ENCODE measurements around the gene THADA. TPM values are rescaled to one million over a fixed set of nuclear protein-coding genes. Genes with fewer than 3 reads are reported as not detected.

Gene THADA
- total and polyA plus RNA-seq, 2 donors (not counting 3 experiments of a cell fraction or from before 2014, with no cell fraction given): 22.6 to 25.3 TPM

DNA sequence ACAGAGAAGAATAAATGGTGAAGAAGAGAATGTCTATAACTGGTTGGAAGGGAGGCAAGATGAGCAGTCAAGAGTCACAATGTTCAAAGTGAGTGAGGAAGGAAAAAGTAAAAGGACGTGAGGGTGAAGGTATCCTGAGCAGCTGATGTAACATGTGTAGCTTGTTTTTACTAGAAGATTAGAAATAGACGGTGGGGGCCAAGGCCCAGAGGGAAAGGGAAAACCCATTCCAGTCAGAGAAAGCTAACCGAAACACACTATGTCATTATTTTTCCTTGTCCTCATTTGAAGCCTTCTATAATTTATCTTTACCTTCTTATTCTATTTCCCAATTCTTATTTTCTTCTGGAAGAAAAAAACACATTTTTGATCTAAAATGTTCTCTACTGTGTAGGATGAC lies 176.6 kb downstream of the THADA start:
- no peak overlapping the region for H3K4me2 ChIP-seq (ENCODE audit: insufficient read depth, low read length)
- no peak overlapping the region for H3K27ac ChIP-seq (ENCODE audit: insufficient read depth, low read depth, low read length)
- no peak overlapping the region for H3K9ac ChIP-seq (replicated peaks; ENCODE audit: extremely low read depth, insufficient read depth, low read length)
- no peaks in the 10 kb centered on the region for H3K27me3 ChIP-seq (ENCODE audit: control insufficient read depth in 2 of 2, insufficient read depth in 2 of 2, low read length in 2 of 2)
- H3K4me1 ChIP-seq (ENCODE audit: control insufficient read depth, extremely low read depth, insufficient read depth, low read length): peaks cover 5% of the 10 kb centered on the region
- H2AFZ ChIP-seq (ENCODE audit: low read depth, low read length): no peak overlapping the region
- dilution Hi-C loops (cut with MboI; ENCODE audit: extremely low pct_ligation_motif_present, low sequenced_read_pairs): no loop called here
- intact Hi-C loops (cut with micrococcal nuclease): no loop called here
- H3K9me1 ChIP-seq (replicated peaks; ENCODE audit: control insufficient read depth, extremely low read depth, insufficient read depth, low read length): no peaks in the 10 kb centered on the region
- no TSS peak for BruUV-seq (replicated peaks)
- DNase-seq (ENCODE audit: low read depth, low spot score): no peak
- no peaks in the 10 kb centered on the region for H4K20me1 ChIP-seq (replicated peaks; ENCODE audit: control insufficient read depth, extremely low read depth, insufficient read depth, low read length)
- no peaks in the 10 kb centered on the region for H3K36me3 ChIP-seq (ENCODE audit: control insufficient read depth in 2 of 2, extremely low read depth in 1 of 2, insufficient read depth in 2 of 2, low read length in 2 of 2)
- FAIRE-seq: no peak
- H3K9me3 ChIP-seq (replicated peaks; ENCODE audit: control insufficient read depth, insufficient read depth, low read length): no peaks in the 10 kb centered on the region
- POLR2A ChIA-PET: no interaction called here
- no peaks in the 10 kb centered on the region for H3K79me2 ChIP-seq (ENCODE audit: control insufficient read depth, insufficient read depth, low read length)
- no peak for TF ChIP-seq CTCF (IDR thresholded peaks at IDR 0.05; ENCODE audit: extremely low read depth in 1 of 2, insufficient read depth in 1 of 2, low read depth in 1 of 2, low read length in 2 of 2)
- no peak for TF ChIP-seq POLR2AphosphoS5 (IDR thresholded peaks at IDR 0.05; ENCODE audit: insufficient read depth, low read depth, low read length)
- no peak for TF ChIP-seq MYC (IDR thresholded peaks at IDR 0.05; ENCODE audit: low read depth, low read length)
- TF ChIP-seq, protein P1, sequence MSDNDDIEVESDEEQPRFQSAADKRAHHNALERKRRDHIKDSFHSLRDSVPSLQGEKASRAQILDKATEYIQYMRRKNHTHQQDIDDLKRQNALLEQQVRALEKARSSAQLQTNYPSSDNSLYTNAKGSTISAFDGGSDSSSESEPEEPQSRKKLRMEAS (IDR thresholded peaks at IDR 0.05; ENCODE audit: insufficient read depth, insufficient read length): no peak
- H3K4me3 ChIP-seq (replicated peaks in 1 of 3; ENCODE audit: insufficient read depth in 1 of 3, low read depth in 1 of 3, low read length in 3 of 3): no peak overlapping the region
- CTCF ChIA-PET: no interaction called here

GRCh38 chr2:43418680-43419079 lies 177.2 kb downstream of the THADA start:
- POLR2A ChIA-PET: no interaction called here
- Histone ChIP-seq H3K27me3 (ENCODE audit: control insufficient read depth in 2 of 2, insufficient read depth in 2 of 2, low read length in 2 of 2) (no peaks in the 10 kb centered on the region), H3K4me2 (ENCODE audit: insufficient read depth, low read length) (no peak overlapping the region), H3K9me1 (replicated peaks; ENCODE audit: control insufficient read depth, extremely low read depth, insufficient read depth, low read length) (no peaks in the 10 kb centered on the region), H3K36me3 (ENCODE audit: control insufficient read depth in 2 of 2, extremely low read depth in 1 of 2, insufficient read depth in 2 of 2, low read length in 2 of 2) (no peaks in the 10 kb centered on the region), H3K27ac (ENCODE audit: insufficient read depth, low read depth, low read length) (no peak overlapping the region), H3K79me2 (ENCODE audit: control insufficient read depth, insufficient read depth, low read length) (no peaks in the 10 kb centered on the region), H3K9ac (replicated peaks; ENCODE audit: extremely low read depth, insufficient read depth, low read length) (no peak overlapping the region), H4K20me1 (replicated peaks; ENCODE audit: control insufficient read depth, extremely low read depth, insufficient read depth, low read length) (no peaks in the 10 kb centered on the region), H3K9me3 (replicated peaks; ENCODE audit: control insufficient read depth, insufficient read depth, low read length) (no peaks in the 10 kb centered on the region), H3K4me1 (ENCODE audit: control insufficient read depth, extremely low read depth, insufficient read depth, low read length) (peaks cover 7% of the 10 kb centered on the region), H3K4me3 (replicated peaks in 1 of 3; ENCODE audit: insufficient read depth in 1 of 3, low read depth in 1 of 3, low read length in 3 of 3) (no peak overlapping the region), H2AFZ (ENCODE audit: low read depth, low read length) (no peak overlapping the region)
- TF ChIP-seq FOS (IDR thresholded peaks at IDR 0.05; ENCODE audit: borderline replicate concordance, insufficient read depth, low read length) (no peak), GATA2 (IDR thresholded peaks at IDR 0.05; ENCODE audit: insufficient read depth, insufficient read length, low read depth, low read length) (no peak), POLR2A (IDR thresholded peaks at IDR 0.05; ENCODE audit: low read depth, low read length) (no peak), EZH2 (IDR thresholded peaks at IDR 0.05; ENCODE audit: borderline replicate concordance, low read depth, low read length, severe bottlenecking) (no peak), CTCF (IDR thresholded peaks at IDR 0.05; ENCODE audit: extremely low read depth in 1 of 2, insufficient read depth in 1 of 2, low read depth in 1 of 2, low read length in 2 of 2) (no peak), JUN (IDR thresholded peaks at IDR 0.05; ENCODE audit: borderline replicate concordance, insufficient read depth, insufficient read length, low read depth) (no peak), POLR2AphosphoS5 (IDR thresholded peaks at IDR 0.05; ENCODE audit: insufficient read depth, low read depth, low read length) (no peak), MYC (IDR thresholded peaks at IDR 0.05; ENCODE audit: low read depth, low read length) (no peak)
- TF ChIP-seq, protein P1 (IDR thresholded peaks at IDR 0.05; ENCODE audit: insufficient read depth, insufficient read length): no peak
- intact Hi-C loops (cut with micrococcal nuclease) (no loop called here), dilution Hi-C loops (cut with MboI; ENCODE audit: extremely low pct_ligation_motif_present, low sequenced_read_pairs) (no loop called here)
- DNase-seq (ENCODE audit: low read depth, low spot score): no peak
- FAIRE-seq: no peak
- BruUV-seq (replicated peaks): no TSS peak
- CTCF ChIA-PET: no interaction called here

All from endothelial cell of umbilical vein (primary cell).